GM21528 (cell line): ENCODE results near the gene ZBTB21.

Source experiments
- ATAC-seq: cut with Tn5 transposase; IDR thresholded peaks from one replicate; pipeline ENCODE4 v1.9.1; 2021; ENCODE audit warnings: mild to moderate bottlenecking, moderate library complexity; ENCODE audit not compliant: unreplicated experiment, low FRiP score

Gene ZBTB21

DNA sequence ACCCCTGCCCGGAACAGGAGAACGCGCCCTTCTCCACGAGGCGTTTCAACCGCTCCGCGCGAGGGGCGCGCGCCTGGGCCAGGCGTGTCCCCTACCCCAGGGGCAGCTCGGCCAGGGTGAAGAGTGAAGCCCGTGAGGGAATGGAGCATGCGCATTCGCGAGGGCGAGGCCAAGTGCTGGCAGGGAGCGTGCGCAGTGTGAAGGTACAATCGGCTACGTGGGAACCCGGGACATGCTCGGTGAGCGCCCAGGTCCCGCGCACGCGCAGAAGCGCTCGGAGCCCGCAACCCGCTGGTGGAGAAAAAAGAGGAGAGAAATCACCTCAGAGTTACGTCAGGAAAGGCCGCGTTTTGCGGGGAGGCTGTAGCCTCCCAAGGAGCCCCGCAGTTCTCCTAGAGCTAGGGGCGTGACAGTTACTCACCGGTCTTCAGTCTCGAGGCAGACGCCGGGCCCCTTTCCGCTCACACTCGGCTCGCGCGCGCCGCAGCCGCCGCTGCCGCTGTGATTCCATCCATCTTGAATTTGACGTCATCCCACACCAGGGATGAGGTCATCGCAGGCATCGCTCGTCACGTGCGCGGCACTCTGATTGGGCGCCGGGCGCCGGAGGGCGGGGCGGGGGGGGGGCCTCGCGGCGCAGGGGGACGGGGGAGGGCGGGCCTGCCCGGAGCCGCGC lies at the start of gene ZBTB21:
TSS of gene ZBTB21 (minus strand) at position 530 of the 676 bp plus-strand sequence. CDS start 16,265 bp downstream, outside the sequence.
- ATAC-seq = peak; percentile 72

DNA sequence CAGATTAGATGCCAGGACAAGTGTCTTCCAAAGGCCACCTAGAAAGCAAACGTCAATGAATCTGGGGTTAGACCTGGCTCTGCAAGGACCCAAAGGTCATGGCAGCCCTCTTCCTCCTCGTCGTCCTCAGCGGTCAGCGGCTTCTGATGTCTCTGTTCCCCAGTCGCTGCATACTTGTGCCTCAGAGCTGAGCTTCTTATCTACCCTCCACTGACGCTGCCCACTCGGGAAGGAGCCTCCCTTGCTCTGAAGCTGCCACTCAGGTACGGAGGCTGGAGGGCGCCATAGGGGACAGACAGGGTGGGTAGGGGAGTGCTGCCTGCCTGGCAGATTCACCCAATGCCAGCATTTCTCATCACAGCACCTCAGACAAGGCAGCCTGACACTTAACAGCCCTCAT lies 49.6 kb upstream of the ZBTB21 start:
- no peak for ATAC-seq

DNA sequence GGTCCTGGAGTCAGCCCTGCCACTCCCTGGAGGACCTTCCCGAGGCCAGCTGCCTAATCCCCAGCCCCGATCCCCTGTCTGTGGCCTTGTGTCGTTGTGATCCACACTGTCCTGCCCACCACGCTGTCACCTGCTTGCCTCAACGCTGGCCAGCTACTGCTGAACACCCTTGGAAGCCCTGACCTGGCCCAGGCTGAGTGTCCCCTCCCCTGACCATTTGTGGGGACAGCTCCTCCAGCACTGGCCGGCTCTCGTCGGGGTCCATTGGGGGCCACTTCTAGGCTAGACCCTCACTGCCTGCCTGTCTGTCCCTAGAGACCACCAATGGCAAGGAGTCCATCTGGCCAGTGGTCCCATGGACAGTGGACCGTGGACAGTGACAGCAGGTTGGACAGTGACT lies 49.0 kb upstream of the ZBTB21 start:
- ATAC-seq = no peak

DNA sequence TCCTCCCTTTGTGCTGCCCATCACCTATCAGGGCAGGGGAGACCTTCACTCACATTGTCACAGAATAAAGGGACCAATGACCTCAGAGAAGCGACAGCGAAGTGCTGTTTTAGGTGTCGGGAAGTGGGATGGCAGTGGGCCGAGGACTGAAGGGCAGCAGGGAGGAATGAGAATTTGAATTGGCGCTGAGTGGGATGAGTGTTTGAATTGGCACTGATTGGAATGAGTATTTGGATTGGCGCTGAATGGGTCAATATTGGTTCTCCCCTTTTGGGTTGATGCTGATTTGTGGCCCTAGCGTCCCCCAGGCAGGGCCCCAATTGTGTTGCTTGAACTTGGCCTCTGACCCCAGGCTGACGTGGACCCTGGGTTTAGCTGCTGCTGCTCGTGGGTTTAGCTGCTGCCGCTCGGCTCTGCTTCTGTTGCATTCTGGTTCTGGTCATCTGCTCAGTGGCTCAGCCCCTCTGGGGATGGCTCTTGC lies 48.5 kb upstream of the ZBTB21 start:
- no peak for ATAC-seq

DNA sequence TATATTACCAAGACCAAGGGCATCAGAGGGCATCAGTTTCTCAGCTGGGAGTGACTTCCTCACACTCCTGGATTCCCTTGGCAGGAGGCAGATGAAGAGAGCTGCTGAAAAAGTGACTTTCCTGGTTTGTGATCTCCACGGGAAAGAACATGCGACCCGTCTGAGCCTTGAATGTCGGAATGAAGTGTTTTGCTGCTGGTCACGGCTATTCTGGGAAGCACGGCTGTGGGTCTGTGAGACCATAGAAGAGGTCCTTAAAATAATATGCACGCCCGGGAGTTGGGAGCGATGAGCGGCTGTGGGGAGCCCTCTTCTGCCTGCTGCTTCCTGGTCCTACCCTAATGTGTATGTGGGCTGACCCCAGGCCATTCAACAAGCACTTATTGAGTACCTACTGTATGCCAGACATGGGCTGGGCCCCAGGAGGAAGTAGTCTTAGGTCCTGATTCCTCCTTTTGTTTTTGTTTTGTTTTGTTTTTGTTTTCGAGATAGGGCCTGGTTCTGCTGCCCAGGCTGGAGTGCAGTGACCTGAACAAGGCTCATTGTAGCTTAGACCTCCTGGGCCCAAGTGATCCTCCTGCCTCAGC lies 47.8 kb upstream of the ZBTB21 start:
- no peak for ATAC-seq

DNA sequence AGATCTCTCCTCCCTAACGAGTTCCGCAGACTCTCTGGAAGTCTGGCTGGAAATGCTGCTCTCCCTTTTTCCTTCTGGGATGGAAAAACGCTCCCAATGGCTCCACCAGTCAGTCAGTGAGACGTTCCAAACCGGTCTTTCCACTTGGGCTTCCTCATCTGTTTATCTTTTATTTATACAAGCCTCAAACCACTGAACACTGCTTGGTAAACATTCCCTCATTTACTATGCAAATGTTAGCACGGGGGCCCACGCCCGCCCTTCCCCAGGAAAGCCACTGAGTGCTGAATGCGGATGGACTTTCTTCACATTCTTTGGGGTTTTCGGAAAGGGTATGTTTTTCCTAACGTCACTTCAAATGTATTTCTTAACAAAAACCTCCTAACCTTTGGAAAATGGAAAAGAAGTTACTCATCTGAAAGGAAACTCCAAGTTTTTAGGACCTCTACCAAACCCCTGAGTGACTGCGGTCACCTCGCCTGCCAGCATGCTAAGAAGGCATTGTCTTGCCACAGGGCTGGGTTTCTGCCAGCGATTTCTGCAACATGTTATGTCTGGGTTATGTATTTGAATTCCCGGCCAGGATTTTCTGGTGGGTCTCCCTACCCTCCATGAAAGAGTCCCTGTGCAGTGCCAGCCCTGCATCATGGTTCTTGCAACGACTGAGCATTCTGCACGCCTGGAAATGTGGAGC lies 47.0 kb upstream of the ZBTB21 start:
- ATAC-seq = no peak

DNA sequence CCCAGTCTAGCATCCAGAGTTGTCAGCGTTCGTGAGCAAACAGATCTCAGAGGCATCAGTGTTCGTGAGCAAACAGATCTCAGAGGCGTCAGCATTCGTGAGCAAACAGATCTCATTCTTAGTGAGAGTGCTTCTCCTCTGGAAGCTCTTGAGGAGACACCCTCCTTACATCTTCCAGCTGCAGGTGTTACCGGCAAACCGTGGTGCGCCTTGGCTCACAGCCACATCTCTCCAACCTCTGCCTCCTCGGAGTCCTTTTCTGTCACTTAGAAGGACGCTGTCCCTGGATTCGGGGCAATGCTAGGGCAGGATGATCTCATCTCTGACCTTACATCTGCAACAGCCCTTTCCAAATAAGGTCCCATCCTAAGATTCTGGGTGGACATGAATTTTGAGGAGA lies 46.3 kb upstream of the ZBTB21 start:
- no peak for ATAC-seq

DNA sequence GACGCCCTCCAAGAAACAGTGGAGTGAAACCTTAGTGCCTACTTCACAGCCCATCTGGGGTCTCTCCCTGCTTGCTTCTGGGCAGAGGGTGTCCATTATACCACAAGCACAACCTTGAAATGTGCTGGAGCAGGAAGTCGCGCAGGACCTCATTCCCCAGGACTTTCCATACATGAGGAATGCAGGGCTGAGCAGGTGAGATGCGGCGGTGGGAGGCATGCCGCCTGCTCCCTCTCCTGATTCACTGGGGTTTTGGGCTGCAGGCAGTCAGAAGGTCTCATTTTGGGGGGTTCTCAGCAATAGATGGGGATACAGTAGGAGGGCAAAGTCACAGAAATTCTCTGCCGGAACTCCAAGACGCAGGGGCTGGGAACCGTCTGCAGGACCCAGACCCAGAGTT lies 45.3 kb upstream of the ZBTB21 start:
- ATAC-seq = no peak

DNA sequence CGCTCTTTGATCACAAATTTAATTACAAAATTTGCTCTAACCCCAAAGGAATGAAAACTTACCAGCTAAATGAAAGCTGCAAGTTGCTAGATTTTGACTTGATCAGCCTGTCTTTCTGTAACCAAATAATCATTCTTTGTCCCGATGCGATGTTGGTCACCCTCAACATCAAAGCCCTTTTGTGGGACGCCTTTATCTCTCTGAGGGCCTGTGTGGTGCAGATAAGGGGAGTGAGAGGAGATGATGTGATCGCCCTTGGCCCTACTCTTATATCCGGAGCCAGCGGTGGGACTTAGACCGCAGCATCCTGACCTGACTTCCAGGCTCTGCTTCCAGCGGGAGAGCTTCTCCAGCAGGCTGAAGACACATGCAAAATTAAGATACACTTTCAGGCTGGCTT lies 41.6 kb upstream of the ZBTB21 start:
- no peak for ATAC-seq

DNA sequence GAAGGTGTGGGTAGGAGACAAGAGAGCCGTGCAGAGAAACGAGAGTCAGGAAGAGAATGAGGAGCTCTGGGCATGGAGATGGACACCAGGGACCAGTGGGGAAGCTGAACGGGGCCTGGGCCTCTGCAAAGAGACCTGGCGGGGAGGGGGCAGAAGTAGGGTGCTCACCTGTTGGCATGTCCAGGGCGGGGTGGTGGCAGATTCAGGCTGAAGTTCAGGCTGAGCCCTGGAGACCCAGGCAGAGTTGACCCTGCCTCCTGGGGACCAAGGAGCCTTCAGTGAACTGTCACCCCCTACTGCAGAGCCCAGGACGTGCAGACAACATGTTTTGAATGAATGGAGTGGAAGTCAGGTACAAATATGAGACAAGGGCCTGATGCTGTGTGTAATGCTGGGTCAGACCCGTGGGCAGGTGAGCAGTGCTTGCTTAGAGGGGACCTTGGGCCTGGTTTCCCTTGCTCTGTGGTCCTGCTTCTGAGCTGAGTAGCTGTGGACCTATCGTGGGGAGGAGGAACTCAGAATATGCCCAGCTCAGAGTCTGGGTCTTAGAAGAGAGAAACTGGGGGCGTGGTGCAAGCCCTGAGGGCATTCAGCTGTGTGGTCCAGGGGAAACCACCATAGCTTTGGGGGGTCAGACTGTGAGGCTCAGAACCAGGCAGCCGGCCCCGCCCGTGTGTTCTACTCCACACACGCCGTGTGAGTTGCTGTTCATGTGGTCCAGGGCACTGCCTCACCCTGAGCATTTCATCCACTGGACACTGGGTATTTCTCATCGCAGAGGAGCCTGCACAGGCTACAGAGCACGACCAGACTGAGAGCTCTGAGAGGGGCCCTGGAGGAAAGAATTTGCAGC lies 39.6 kb upstream of the ZBTB21 start:
- ATAC-seq = no peak

DNA sequence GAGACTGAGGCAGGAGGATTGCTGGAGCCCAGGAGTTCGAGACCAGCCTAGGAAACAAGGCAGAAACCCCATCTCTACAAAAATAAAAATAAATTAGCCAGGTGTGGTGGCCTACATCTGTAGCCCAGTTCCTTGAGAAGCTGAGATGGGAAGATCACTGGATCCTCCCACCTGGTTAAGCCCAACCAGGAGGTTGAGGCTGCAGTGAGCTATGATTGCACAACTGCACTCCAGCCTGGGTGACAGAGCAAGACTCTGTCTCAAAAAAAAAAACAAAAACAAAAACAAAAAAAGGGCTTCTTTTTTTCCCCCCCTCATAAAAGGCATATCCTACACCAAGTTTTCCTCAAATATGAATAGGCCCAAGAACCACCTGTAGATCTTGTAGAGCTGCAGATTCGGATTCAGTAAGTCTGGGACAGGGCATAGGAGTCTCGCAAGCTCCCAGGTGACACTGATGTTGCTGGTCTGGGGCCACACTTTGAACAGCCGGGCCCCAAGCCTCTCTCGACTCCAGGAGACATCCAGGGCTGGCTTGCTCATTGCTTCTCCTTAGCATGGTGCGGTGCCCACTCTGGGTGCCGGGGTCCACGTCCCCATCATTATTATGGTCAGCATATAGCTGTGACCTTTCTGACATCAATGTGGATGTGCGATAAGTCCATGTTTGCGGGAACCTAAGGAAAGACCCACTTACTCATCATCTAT lies 38.9 kb upstream of the ZBTB21 start:
- no peak for ATAC-seq

DNA sequence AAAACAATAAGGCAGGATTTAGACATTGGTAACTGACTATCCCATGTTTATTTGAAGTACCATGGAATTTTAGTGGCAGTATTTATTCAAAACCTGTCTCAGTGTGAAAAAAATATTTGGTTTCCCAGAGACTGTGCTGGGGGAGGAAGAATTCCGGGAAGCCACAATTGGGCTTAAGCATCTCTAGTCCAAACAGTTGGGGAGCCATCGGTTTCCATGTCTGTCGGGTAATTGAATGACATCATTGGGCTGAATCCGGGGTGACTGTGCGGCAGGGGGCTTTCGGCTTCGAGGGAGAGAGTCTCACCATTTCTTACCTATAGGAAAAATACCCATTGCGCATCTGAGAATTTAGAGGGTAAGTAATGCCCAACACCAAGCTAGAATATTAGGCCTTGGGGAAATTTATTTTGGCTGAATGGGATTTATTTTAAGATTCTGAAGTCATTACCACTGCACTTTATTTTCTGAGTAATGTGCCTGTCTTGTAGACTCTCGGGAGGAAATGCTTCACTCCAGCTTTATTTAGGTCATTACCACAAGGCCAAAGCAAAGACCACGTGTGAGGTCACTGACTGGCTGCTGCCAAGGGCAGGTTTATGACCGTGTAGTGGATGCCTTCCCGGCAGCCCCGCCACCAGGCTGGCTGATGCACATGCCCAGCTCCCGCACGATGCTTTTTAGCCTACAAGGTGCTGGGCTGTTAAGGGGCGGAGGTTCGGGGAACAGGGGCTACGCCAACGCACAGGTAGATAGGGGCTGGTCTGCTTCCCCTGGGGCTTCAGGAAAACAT lies 37.9 kb upstream of the ZBTB21 start:
- no peak for ATAC-seq

DNA sequence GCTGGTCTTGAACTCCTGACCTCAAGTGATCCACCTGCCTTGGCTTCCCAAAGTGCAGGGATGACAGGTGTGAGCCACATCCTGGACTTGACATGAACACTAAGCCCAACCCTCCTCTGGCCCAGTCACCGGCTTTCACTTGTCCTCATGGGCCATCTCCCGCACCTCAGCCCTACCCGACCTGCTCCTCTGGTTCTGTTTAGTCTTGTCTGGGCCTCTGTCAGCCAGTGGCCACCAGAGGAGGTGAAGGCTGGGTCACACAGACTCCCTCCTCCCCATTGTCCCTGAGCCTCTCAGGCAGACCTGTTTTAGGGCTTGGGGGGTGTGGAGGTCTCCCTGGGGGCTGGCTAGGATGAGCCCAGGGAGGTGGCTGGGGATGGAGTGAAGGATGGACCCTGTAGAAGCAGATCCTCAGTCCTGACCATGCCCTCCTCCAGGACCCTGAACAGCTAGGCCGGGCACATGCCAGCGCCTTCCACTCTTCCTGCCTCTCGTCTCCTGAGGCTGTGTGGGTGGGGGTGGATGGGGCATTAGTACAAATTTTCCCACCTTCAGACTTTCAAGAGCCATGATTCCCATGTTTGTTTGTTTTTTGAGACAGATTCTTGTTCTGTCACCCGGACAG lies 34.8 kb upstream of the ZBTB21 start:
- ATAC-seq = no peak

DNA sequence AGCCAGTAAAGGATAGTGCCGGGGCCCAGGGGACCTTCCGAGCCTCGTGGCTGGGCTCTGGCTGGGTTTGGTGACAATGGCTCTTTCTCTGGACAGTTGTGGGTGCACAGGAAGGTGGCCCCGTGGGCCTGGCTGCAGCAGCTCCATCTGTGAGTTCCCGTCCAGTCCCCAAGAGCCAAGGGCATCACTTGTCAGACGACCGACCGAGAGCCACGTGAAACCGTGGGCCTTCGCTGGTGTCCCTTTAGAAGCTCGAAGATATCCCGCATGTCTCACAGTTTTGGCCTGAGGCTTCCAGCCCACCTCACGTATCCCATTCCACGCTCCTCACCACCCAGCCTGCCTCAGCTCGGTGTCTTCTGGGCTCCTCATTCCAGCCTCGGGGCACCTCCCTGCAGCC lies 33.8 kb upstream of the ZBTB21 start:
- no peak for ATAC-seq

DNA sequence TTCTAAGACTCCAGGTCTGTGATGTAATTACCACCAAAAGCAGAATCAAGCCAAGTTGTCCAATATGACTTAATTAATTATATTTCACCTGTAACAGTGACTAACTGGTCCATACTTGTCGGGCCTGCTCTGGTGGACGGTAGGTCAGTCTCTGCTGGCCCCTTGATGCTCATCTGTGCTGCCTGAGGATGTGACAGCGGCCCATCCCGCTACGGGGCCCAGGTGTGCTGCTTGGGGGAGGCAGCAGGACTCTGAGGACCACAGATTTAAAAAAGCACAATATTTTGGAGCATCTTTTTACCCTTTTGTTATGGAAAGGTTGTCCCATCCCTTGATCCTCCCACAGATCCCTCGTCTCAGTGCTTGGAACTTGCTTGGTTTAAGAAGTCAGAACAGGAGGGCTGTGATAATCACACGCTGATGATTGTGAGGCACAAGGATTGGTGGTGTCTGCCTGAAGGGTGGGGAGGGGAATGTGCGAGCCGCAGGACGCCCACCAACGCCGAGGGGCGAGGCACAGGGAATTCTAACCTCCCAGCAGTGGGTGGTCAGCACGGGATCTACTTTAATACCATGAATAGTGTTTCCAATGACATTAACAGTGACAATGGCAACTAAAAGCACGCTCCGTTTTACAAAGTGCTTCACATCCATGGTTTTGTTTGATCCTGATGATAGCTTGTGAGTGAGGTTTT lies 33.2 kb upstream of the ZBTB21 start:
- ATAC-seq = no peak

DNA sequence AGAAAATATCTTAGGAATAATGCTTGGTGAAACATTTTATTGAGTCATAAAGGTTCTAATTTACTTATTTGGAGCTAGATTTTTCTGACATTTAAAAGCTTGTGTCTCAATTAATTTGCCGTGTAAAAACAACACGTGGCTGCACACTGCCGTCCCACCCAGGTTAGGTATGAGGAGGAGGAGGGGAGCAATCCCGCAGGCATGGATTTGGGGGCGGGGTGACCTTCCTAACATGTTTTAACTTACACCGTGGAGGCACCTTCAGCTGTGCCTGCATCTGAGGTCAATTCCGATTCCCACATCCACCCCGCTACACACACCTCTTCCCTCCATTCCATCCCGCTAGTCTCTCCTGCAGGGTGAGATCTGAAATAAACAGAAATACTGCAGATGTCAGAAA lies 32.5 kb upstream of the ZBTB21 start:
- no peak for ATAC-seq

DNA sequence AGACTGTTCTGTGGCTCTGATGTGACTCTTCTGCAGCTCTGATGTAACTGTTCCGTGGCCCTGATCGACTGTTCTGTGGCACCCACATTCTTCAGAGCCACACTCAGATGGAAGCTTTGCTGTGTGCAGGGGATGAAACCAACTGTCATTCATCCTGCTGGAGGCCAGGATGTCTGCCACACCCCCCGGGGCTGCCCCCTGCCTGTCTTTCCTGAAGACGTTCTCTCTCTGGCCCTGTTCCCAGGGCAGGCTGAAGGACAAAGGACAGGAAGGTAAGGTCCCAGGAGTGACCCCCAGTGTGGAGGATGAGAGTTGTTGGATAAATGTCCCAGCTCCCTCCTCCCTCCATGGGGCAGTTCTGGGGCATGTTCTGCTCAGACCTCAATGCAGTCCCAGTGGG lies 31.6 kb upstream of the ZBTB21 start:
- ATAC-seq = no peak

DNA sequence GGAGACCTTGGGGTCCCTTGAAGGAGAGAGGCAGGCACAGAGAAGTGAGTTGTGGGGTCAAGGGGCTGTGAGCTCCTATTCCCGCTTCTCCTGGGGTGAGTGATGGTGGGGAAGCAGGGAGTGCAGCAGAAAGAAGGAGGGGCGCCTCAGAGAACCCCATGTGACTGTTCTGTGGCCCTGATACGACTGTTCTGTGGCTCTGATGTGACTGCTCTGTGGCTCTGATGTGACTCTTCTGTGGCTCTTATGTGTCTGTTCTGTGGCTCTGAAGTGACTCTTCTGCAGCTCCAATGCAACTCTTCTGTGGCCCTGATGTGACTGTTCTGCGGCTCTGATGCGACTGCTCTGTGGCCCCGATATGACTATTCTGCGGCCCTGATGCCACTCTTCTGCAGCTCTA lies 31.1 kb upstream of the ZBTB21 start:
- no peak for ATAC-seq
